GM13977 (cell line): ENCODE results near the gene SNAPC2.

Experiments used
- DNase-seq: peaks from one replicate; pipeline ENCODE4 v3.0.0; 2012; ENCODE audit warnings: low spot score
- in situ Hi-C: fragments of 300-500 bp; cut with MboI; formaldehyde crosslinking; loops from one replicate; pipeline ENCODE4 v1.12.0; 2022; ENCODE audit warnings: low sequenced_read_pairs, low pct_unique_long_range_greater_than_20kb, mixed read lengths, inconsistent platforms; ENCODE audit not compliant: unreplicated experiment
- TF ChIP-seq, protein P1 (sequence below): IDR thresholded peaks from 2 replicates; pipeline ENCODE4 v1.5.1; 2012; ENCODE audit warnings: mild to moderate bottlenecking, control low read depth; ENCODE audit not compliant: insufficient read depth; ENCODE audit errors: extremely low read depth, missing control alignments

Gene SNAPC2

GRCh38 chr19:7913652-7914051, 6.5 kb upstream of the SNAPC2 start:
- in situ Hi-C loops = no loop called here

DNA sequence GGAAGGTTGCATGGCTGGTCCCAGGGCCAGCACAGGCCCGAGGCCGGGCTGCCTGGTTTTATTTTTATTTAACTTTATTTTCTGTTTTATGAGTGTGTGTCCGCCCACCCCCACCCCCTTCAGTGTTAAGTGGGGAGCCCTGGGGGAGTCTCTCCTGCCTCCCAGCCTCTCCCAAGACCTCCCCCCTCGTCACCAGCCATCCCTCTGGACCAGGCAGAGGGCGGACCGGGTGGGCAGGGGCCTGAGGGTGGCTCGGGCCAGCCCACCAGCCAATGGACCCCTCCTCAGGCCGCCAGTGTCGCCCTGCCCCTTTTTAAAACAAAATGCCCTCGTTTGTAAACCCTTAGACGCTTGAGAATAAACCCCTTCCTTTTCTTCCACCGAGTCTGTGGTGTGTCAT, 6.0 kb upstream of the SNAPC2 start:
- in situ Hi-C loops = no loop called here
- no peak for DNase-seq
- TF ChIP-seq, protein P1, sequence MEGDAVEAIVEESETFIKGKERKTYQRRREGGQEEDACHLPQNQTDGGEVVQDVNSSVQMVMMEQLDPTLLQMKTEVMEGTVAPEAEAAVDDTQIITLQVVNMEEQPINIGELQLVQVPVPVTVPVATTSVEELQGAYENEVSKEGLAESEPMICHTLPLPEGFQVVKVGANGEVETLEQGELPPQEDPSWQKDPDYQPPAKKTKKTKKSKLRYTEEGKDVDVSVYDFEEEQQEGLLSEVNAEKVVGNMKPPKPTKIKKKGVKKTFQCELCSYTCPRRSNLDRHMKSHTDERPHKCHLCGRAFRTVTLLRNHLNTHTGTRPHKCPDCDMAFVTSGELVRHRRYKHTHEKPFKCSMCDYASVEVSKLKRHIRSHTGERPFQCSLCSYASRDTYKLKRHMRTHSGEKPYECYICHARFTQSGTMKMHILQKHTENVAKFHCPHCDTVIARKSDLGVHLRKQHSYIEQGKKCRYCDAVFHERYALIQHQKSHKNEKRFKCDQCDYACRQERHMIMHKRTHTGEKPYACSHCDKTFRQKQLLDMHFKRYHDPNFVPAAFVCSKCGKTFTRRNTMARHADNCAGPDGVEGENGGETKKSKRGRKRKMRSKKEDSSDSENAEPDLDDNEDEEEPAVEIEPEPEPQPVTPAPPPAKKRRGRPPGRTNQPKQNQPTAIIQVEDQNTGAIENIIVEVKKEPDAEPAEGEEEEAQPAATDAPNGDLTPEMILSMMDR = no peak

More at GRCh38 chr19:7913652-7914051, 6.5 kb upstream of the SNAPC2 start:
- TF ChIP-seq, protein P1 = no peak
- DNase-seq = no peak

GRCh38 chr19:7914598-7915045, 5.5 kb upstream of the SNAPC2 start, which contains the start of gene TGFBR3L:
TGFBR3L (plus strand) TSS chr19:7914830.
- in situ Hi-C loops = no loop called here
- TF ChIP-seq, protein P1 = no peak
- DNase-seq = no peak

DNA sequence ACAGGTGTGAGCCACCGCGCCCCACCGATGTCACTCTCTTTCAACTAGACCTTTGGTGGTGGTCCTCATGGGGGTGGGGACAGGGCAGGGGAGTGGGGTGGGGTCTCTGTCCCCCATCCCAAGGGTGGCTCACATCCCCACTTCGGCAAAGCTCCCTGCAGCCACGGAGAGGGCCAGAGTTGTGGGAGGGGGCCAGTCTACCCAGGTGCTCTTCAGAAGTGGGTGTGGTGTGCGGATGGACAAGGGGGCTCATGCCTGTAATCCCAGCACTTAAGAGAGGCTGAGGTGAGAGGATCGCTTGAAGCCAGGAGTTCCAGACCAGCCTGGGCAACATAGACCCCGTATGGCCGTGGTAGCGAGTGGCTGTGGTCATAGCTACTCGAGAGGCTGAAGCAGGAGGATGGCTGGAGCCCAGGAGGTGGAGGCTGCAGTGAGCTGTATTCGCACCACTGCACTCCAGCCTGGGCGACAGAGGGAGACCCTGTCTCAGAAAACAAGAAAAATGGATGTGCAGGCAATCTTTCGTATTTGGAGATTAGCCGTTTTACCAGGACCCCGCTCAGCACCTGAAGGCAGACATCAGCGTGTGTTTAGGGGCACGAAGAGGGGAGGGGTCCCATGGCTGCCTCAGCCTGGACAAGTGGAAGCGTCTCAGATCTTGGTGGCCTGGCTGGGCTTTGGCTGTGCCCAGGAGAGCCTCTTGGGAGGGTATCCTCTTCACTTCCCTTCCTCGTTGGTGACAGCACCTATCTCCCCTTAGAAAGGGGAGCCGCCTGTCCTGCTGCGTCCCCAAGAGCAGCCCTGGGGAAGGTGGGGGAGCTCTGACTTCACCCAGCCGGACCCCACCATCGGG, 4.7 kb upstream of the SNAPC2 start:
- no peak for DNase-seq
- in situ Hi-C loops = no loop called here
- TF ChIP-seq, protein P1 = no peak

DNA sequence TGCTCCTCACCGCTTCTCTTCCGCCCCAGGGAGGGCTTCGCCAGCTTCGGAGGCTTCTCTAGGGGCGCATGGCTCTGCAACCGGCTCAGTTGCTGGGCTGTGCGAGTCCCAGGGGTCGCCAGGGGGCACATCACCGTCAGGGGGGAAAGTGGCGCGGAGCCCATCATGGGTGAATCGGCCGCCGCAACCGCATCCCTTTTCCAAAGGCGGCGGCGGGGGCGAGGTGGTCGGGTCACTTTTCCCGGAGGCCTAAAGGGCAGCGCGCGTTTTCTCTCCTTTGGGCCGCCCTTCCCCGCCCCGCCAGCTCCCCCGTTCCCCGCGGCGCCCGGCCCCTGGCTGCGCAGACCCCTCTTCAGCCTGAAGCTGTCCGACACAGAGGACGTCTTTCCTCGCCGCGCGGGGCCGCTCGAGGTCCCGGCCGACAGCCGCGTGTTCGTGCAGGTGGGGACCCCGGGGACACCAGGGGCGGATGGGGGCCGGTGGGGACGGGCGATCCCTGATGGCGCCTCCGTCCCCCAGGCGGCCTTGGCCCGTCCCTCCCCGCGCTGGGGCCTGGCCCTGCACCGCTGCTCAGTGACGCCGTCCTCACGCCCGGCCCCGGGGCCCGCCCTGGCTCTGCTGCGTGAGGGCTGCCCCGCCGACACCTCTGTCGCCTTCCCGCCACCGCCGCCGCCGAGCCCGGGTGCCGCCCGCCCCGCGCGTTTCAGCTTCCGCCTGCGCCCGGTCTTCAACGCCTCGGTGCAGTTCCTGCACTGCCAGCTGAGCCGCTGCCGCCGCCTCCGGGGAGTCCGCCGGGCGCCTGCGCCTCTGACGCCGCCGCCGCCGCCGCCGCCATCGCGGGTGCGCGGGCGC, 3.8 kb upstream of the SNAPC2 start:
- TF ChIP-seq, protein P1 = no peak
- DNase-seq = peak; percentile 75
- in situ Hi-C loops = no loop called here

- in situ Hi-C loops = no loop called here
- TF ChIP-seq, protein P1 = no peak
- DNase-seq = no peak
Measured at GRCh38 chr19:7916955-7917266, 3.2 kb upstream of the SNAPC2 start.
